ENCODE results near the gene FKBP9.
"Not testable (repeated sequence)": the region's sequence is repeated elsewhere in the genome, so short reads cannot be mapped to it uniquely, and the experiment has no call there.

Gene FKBP9

DNA sequence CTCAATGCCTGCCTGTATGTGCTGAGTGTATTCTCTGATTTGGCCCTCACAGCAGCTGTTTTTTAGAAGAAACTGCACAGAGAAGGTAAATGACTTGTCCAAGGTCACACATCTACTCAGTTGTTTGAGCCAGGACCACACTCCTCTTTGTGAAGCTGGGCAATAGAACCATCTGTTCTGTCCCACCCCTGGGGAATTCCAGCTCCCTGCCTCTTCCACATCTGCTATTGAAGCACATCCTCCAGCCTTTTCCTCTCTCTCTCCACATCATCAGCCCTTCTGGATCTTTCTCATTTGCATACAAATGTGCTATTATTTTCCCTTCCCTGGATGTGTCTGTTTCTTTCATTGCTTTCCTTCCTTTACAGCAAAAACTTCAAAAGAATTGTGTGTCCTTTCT is 45.9 kb downstream of the FKBP9 start:
- H3K36me3 ChIP-seq, result peaks cover 6 to 30% (median 22%) of the 10 kb centered on the region in 3 donors
- H3K27me3 ChIP-seq; intact Hi-C loops (cut with DNase I; ENCODE audit: low total_unique reads); H3K27ac ChIP-seq; H3K4me3 ChIP-seq; H3K9me3 ChIP-seq; DNase-seq: not testable (repeated sequence)
- H3K4me1 ChIP-seq, result peaks cover 0 to 12% (median 5%) of the 10 kb centered on the region in 4 donors

DNA sequence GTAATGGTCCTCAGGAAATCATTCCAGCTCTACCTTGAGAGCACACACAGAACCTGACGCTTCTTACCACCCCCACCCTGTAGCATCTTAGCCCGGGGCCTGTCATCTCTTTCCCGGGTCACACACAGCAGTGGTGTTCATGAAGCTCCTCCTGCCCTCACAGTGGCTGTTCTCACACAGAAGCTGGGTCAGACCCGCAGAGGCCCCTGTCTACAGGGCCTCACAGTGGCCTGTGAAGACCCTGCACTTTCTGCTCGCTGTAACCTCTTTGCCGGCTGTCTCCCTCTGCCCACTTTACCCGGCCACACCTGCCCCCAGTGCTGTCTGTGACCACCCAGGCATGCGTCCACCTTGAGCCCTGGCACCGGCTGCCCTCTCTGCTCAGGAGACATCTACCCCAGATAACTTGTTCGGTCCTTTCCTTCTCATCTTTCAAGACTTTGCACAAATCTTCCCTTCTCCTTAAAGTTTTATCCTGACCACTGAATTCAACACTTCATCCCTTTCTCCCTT is 46.9 kb downstream of the FKBP9 start:
- intact Hi-C loops (cut with DNase I; ENCODE audit: low total_unique reads); H3K4me1 ChIP-seq; H3K4me3 ChIP-seq; H3K27ac ChIP-seq; DNase-seq; H3K9me3 ChIP-seq; H3K27me3 ChIP-seq: not testable (repeated sequence)
- peaks cover 6 to 37% (median 22%) of the 10 kb centered on the region in 3 donors for H3K36me3 ChIP-seq

DNA sequence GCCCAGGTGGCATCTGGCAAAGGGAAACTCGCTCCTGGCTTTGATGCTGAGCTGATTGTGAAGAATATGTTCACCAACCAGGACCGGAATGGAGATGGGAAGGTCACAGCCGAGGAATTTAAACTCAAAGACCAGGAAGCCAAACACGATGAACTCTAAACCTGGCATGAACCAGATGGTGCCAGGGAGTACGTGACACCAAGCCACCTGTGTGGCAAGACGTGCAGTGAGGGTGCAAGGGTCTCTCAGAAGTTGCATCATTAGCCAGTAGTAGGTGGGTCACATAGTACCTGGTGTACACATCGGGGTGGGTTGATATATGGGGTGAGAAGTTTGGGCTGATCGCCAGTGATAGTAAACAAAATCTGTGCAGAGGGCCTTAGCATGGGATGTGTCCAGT is 48.0 kb downstream of the FKBP9 start:
- peaks cover 6 to 37% (median 22%) of the 10 kb centered on the region in 3 donors for H3K36me3 ChIP-seq
- H3K27ac ChIP-seq; H3K9me3 ChIP-seq; DNase-seq; intact Hi-C loops (cut with DNase I; ENCODE audit: low total_unique reads); H3K27me3 ChIP-seq; H3K4me1 ChIP-seq; H3K4me3 ChIP-seq: not testable (repeated sequence)

DNA sequence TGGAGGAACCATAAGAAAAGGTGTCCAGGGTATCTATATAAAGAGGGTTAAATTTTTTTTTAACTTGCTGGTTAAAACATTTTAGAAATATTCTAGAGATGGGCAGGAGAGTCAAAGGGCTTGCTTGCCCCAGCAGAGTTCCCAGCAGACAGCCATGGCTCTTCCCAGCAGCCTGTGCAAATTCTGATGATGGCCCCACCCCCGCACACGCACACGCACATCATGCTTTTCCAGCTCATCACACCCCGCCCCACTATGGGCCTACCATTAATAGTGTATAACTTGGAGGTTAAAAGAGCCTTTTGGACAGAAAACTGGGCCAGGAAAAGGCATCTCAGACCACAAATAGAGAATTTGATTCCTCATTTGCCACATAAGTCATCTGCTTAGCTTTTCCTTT is 48.5 kb downstream of the FKBP9 start:
- H3K27ac ChIP-seq; H3K4me1 ChIP-seq; H3K9me3 ChIP-seq; H3K4me3 ChIP-seq; DNase-seq; intact Hi-C loops (cut with DNase I; ENCODE audit: low total_unique reads); H3K27me3 ChIP-seq: not testable (repeated sequence)
- H3K36me3 ChIP-seq, result peaks cover 6 to 37% (median 22%) of the 10 kb centered on the region in 3 donors

DNA sequence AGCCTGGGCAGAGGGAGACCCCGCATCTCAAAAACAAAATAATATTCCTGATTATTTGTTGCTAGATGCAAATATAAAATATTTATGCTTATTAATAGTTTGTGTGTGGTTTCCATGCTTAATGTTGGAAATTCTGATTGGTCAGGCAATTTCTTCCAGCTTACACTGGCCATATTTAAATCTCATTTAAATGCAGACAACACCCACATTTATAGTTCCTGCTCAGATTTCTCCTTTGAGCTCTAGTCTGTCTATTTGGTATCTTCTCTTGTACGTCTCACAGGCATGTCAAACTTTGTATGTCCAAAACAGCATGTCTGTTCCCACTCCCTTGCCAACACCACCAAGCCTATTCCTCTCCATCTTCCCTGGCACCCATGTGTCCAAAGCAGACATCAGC is 52.5 kb downstream of the FKBP9 start:
- Histone ChIP-seq H3K27me3 (no peaks in the 10 kb centered on the region), H3K9me3 (no peaks in the 10 kb centered on the region), H3K4me3 (no peak overlapping the region), H3K4me1 (no peaks in the 10 kb centered on the region), H3K36me3 (peaks cover 16 to 44% (median 18%) of the 10 kb centered on the region in 3 donors), H3K27ac (no peak overlapping the region)
- intact Hi-C loops (cut with DNase I; ENCODE audit: low total_unique reads), result no loop called here
- DNase-seq, result no peak
- TF ChIP-seq, protein P1, sequence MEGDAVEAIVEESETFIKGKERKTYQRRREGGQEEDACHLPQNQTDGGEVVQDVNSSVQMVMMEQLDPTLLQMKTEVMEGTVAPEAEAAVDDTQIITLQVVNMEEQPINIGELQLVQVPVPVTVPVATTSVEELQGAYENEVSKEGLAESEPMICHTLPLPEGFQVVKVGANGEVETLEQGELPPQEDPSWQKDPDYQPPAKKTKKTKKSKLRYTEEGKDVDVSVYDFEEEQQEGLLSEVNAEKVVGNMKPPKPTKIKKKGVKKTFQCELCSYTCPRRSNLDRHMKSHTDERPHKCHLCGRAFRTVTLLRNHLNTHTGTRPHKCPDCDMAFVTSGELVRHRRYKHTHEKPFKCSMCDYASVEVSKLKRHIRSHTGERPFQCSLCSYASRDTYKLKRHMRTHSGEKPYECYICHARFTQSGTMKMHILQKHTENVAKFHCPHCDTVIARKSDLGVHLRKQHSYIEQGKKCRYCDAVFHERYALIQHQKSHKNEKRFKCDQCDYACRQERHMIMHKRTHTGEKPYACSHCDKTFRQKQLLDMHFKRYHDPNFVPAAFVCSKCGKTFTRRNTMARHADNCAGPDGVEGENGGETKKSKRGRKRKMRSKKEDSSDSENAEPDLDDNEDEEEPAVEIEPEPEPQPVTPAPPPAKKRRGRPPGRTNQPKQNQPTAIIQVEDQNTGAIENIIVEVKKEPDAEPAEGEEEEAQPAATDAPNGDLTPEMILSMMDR (IDR thresholded peaks at IDR 0.05), result no peak

DNA sequence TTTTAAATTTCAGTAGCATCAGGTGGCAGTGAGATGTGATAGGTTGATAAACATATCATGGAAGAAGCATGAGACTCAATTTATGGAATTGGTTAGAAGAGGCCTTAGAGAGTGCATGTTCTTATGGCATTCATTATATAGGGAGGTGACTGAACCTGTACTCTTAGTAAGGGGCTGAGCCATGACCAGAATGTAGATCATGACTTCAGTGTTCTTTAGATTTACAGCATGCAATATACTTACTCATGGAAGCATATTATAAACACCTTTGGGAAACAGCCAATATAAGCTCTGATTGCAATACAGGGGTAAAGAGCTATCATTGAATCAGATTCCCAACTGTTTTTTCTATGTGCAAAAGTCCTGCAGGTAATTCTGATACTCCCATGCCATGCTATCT is 55.1 kb downstream of the FKBP9 start:
- H3K27me3 ChIP-seq, result no peaks in the 10 kb centered on the region
- intact Hi-C loops (cut with DNase I; ENCODE audit: low total_unique reads), result no loop called here
- no peak for DNase-seq
- TF ChIP-seq, protein P1 (IDR thresholded peaks at IDR 0.05), result no peak
- H3K4me3 ChIP-seq, result no peak overlapping the region
- no peaks in the 10 kb centered on the region for H3K4me1 ChIP-seq
- H3K27ac ChIP-seq, result no peak overlapping the region
- no peaks in the 10 kb centered on the region for H3K9me3 ChIP-seq
- H3K36me3 ChIP-seq, result peaks cover 20 to 59% (median 21%) of the 10 kb centered on the region in 3 donors

DNA sequence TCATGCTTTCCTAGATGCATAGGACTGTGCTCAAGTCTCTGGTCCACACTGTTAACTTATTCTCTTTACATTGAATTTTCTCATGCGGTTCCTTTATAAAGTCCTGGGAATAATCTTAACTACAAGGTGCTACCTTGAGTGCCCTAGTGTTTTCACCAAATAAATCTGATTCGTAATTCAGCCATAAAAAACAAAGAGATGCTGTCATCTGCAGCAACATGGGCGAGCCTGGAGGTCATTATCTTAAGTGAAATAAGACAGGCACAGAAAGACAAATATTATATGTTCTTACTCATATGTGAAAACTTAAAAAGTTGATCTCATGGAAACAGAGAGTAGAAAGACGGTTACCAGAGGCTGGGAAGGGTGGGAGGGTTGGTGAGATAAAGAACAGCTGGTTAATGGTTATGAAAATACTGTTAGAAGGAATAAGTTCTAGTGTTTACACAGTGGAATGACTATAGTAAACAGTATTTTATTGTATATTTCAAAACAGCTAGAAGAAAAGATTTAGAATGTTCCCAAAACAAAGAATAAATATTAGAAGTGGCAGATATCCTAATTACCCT is 67.0 kb downstream of the FKBP9 start:
- H3K36me3 ChIP-seq, result peaks cover 46 to 58% (median 57%) of the 10 kb centered on the region in 3 donors
- intact Hi-C loops (cut with DNase I; ENCODE audit: low total_unique reads), result no loop called here
- DNase-seq, result no peak
- no peaks in the 10 kb centered on the region for H3K4me1 ChIP-seq
- TF ChIP-seq, protein P1 (IDR thresholded peaks at IDR 0.05), result no peak
- no peaks in the 10 kb centered on the region for H3K27me3 ChIP-seq
- no peaks in the 10 kb centered on the region for H3K9me3 ChIP-seq
- H3K4me3 ChIP-seq, result no peak overlapping the region
- no peak overlapping the region for H3K27ac ChIP-seq

DNA sequence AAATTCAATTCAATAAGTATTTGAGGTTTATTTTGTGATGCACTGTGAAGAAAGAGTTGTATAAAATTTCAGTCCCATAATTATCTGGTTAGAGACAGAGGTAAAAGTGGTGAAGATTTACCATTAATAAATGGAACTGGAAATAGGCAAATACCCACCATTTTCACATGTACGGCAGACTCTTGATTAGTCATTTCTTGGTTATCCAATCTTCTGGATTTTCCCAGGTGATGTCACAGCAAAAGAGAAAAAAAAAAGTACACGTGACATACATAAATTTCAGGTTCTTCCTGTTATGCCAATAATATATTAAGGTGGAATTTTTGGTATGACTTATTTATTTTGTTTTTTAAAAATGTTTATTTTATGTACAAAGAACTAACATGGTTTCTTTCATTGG is 78.5 kb downstream of the FKBP9 start:
- DNase-seq, result no peak
- Histone ChIP-seq H3K9me3 (no peaks in the 10 kb centered on the region), H3K27me3 (no peaks in the 10 kb centered on the region), H3K27ac (no peak overlapping the region), H3K4me1 (peaks cover 0 to 20% (median 0%) of the 10 kb centered on the region in 4 donors), H3K4me3 (no peak overlapping the region), H3K36me3 (no peaks in the 10 kb centered on the region)
- TF ChIP-seq, protein P1 (IDR thresholded peaks at IDR 0.05), result no peak
- intact Hi-C loops (cut with DNase I; ENCODE audit: low total_unique reads), result no loop called here

Data from tibial artery (tissue), 4 donors.